C4-2B (cell line): ENCODE data around the gene OR51I2.

Experiments
- ZFX ChIP-seq: fragments of 450-650 bp; IDR thresholded peaks from 2 replicates; pipeline ENCODE4 v1.6.1; 2017
- TF ChIP-seq, protein P1 (sequence below): fragments of 450-650 bp; conservative IDR thresholded peaks from 2 replicates; pipeline ENCODE4 v1.5.1; 2017; ENCODE audit warnings: mild to moderate bottlenecking

DNA sequence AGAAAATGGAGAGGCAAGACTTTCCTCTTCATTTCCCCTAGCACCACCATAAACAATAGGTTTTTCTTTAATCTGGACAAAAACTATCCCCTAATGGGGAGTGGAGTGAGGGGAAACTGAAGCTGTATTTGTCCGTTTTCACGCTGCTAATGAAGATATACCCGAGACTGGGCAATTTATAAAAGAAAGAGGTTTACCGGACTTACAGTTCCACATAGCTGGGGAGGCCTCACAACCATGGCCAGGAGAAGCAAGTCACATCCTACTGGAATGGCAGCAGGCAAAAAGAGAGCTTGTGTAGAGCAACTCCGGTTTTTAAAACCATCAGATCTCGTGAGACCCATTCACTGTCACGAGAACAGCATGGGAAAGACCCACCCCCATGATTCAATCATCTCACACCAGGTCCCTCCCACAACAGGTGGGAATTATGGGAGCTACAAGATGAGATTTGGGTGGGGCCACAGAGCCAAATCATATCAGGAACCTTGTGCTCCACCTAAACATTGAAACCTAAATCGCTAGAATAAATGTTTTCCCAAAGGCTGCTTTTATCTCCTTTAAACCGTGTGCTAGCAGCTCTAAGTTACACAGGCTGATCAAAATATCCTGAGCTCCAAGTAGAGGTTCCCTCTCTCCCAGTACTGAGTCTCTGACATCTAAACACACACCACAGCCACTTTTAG lies 56.4 kb downstream of the OR51I2 start:
- TF ChIP-seq, protein P1, sequence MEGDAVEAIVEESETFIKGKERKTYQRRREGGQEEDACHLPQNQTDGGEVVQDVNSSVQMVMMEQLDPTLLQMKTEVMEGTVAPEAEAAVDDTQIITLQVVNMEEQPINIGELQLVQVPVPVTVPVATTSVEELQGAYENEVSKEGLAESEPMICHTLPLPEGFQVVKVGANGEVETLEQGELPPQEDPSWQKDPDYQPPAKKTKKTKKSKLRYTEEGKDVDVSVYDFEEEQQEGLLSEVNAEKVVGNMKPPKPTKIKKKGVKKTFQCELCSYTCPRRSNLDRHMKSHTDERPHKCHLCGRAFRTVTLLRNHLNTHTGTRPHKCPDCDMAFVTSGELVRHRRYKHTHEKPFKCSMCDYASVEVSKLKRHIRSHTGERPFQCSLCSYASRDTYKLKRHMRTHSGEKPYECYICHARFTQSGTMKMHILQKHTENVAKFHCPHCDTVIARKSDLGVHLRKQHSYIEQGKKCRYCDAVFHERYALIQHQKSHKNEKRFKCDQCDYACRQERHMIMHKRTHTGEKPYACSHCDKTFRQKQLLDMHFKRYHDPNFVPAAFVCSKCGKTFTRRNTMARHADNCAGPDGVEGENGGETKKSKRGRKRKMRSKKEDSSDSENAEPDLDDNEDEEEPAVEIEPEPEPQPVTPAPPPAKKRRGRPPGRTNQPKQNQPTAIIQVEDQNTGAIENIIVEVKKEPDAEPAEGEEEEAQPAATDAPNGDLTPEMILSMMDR, result no peak
- no peak for TF ChIP-seq ZFX
